Daoy (cell line): ENCODE data around the gene SMAD5. TPM values are rescaled to one million over a fixed set of nuclear protein-coding genes. Genes with fewer than 3 reads are reported as not detected.

Source experiments
- DNase-seq: peaks from one replicate; pipeline ENCODE4 v3.0.0-alpha.2; 2015; ENCODE audit warnings: low read depth
- total RNA-seq: library from RNA; depleted of rRNA; stranded (reverse); fragments of >200 nt; shearing (Covaris generic); gene quantifications from 2 replicates; pipeline ENCODE4 v1.2.3, GENCODE V29; 2014

Gene SMAD5
- total RNA-seq, 1 experiment from 2014 or later: 57.1 TPM

- no peak for DNase-seq
Observed at GRCh38 chr5:136115183-136115865, 17.3 kb upstream of the SMAD5 start.

- no peak for DNase-seq
Observed at GRCh38 chr5:136120529-136120928, 12.1 kb upstream of the SMAD5 start.

- peak; percentile 66 for DNase-seq
Observed at GRCh38 chr5:136123236-136123768, 9.3 kb upstream of the SMAD5 start.

GRCh38 chr5:136127560-136127959 lies 5.1 kb upstream of the SMAD5 start:
- no peak for DNase-seq

- no peak for DNase-seq
Observed at GRCh38 chr5:136128481-136128880, 4.2 kb upstream of the SMAD5 start.

GRCh38 chr5:136129445-136129844 lies 3.2 kb upstream of the SMAD5 start:
- DNase-seq: no peak

- no peak for DNase-seq
Observed at GRCh38 chr5:136130581-136130980, 2.1 kb upstream of the SMAD5 start.

GRCh38 chr5:136132087-136132486 lies 558 bp upstream of the SMAD5 start:
- DNase-seq: peak; percentile 13

- peak; percentile 54 for DNase-seq
Observed at GRCh38 chr5:136133222-136133921, 727 bp downstream of the SMAD5 start.

- DNase-seq: no peak
Observed at GRCh38 chr5:136133922-136134379, 1.3 kb downstream of the SMAD5 start.

GRCh38 chr5:136134653-136135052 lies 2.0 kb downstream of the SMAD5 start:
- no peak for DNase-seq

GRCh38 chr5:136135536-136135935 lies 2.9 kb downstream of the SMAD5 start:
- DNase-seq: no peak

GRCh38 chr5:136137497-136138220 lies 5.0 kb downstream of the SMAD5 start:
- DNase-seq: no peak

GRCh38 chr5:136141561-136141960 lies 8.9 kb downstream of the SMAD5 start:
- no peak for DNase-seq

- DNase-seq: no peak
Observed at GRCh38 chr5:136143312-136143711, 10.7 kb downstream of the SMAD5 start.

- DNase-seq: no peak
Observed at GRCh38 chr5:136143763-136144162, 11.1 kb downstream of the SMAD5 start.

- DNase-seq: no peak
Observed at GRCh38 chr5:136145030-136145429, 12.4 kb downstream of the SMAD5 start.

GRCh38 chr5:136146201-136146600 lies 13.6 kb downstream of the SMAD5 start:
- no peak for DNase-seq

- DNase-seq: no peak
Observed at GRCh38 chr5:136147632-136148031, 15.0 kb downstream of the SMAD5 start.

GRCh38 chr5:136149891-136150290 lies 17.2 kb downstream of the SMAD5 start:
- DNase-seq: no peak

- no peak for DNase-seq
Observed at GRCh38 chr5:136153581-136154236, 21.1 kb downstream of the SMAD5 start.

GRCh38 chr5:136155078-136155477 lies 22.4 kb downstream of the SMAD5 start:
- DNase-seq: no peak
